ENCODE results near the gene ZNF836.
"Not testable (repeated sequence)": the region's sequence is repeated elsewhere in the genome, so short reads cannot be mapped to it uniquely, and the experiment has no call there.

ZNF836 gene

DNA sequence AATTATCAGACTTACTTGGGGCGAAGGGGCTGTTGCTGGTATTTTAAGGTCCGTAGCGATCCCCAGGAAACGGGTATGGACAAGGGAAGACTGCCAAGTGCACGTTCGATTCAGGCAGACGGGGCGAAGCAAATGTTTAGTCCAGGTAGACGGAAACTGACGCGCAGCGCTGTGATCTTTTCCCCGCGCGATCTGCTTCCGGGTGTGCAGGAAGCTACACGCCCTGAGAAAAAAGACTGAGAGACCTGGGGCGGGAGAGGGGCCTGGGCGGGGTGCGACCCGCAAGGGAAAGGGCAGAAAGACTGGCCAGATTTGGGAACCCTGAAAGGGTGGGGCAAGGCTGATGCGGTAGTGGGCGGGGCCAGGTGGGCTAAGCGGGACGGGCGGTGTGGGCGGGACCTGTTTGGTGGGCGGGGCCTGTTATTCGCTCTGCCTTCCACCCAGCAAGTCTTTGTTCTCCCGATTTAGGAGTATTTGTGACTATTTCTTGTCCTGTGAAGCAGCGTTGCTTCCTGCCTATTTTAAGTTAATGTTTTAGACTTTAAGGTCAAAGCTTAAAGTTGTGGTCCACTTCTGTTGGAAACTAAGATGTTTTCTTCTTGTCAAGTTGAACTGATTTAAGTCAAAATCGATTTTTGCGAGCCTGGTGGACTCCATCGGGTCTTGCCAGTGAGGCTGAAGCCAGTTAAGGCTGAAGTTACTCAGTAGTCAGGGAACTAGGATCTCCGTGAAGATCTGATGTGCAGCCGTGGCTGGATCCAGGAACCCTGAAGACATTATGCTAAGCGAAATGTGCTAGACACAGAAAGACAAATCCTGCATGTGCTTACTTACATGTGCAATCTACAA is at the start of gene ZNF836:
Gene ZNF836, minus strand, starts transcription at position 301 of the 849 bp plus-strand sequence. CDS start 3,549 bp downstream, outside the sequence.
- peak; percentile 79 for DNase-seq (ENCODE audit: low spot score)

DNA sequence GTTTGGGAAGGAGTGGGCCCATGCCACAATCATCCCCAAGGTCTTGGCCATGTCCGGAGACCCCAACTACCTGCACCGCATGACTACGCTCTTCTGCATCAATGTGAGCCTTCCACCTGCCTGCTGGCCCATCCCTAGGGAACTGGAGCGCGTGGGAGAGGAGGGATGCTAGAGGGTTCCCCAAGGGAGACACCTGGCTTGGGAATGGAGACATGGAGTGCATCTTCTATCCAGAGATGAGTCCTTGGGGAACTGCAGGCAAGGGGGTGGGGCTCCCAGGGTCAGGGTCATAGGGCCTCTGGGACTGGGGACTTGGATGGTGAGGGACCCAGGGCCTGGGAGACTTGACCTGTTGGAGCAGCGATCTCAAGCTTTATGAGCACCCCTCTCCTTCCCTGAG is 49.6 kb upstream of the ZNF836 start:
- DNase-seq (ENCODE audit: low spot score), result no peak

DNA sequence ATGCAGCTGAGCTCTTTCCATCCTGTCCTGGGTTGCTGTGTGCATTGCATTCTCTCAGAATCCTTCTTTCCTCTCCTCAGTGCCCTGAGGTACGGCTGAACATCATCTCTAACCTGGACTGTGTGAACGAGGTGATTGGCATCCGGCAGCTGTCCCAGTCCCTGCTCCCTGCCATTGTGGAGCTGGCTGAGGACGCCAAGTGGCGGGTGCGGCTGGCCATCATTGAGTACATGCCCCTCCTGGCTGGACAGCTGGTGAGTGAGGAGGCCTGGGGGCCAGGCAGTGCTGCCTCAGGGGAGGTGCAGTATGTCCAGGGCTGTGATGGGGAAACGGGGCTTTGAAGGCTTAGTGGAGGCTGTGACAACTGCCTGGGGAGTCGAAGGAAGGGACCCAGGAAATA is 48.2 kb upstream of the ZNF836 start:
- no peak for DNase-seq (ENCODE audit: low spot score)

DNA sequence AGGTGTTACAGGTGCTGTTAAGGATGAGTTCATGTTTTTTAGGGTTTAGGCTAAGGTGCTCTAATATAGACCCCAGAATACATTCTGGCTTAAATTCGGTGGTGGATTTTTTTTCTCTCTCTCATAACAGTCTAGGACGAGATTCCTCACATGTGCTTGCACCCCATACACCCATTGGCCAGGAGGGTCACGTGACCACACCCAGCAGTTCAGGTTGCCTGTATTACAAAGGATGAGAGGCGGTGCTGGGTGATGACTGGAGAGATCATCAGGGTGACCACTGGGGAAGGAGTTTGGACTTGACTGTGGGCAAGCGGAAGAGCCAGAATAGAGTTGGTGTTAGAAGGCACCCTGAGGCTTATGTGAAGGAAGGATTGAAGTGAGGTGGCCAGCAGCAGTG is 46.2 kb upstream of the ZNF836 start:
- no peak for DNase-seq (ENCODE audit: low spot score)

DNA sequence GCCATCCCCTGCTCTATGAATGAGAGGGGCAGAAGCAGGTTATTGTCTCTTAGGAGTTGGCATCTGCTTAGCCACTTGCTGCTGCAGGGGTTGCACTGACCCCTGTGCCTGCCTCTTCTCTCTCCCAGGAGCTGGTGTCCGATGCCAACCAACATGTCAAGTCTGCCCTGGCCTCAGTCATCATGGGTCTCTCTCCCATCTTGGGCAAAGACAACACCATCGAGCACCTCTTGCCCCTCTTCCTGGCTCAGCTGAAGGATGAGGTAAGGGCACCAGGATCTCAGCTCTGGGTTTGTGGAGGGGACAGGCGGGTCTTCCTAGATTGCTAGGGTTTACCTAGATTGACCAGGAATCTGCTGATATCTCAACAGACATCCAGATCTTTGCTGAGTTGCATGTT is 45.0 kb upstream of the ZNF836 start:
- DNase-seq (ENCODE audit: low spot score), result no peak

- no peak for DNase-seq (ENCODE audit: low spot score)
Measured at GRCh38 chr19:52214241-52214640, 42.8 kb upstream of the ZNF836 start.

DNA sequence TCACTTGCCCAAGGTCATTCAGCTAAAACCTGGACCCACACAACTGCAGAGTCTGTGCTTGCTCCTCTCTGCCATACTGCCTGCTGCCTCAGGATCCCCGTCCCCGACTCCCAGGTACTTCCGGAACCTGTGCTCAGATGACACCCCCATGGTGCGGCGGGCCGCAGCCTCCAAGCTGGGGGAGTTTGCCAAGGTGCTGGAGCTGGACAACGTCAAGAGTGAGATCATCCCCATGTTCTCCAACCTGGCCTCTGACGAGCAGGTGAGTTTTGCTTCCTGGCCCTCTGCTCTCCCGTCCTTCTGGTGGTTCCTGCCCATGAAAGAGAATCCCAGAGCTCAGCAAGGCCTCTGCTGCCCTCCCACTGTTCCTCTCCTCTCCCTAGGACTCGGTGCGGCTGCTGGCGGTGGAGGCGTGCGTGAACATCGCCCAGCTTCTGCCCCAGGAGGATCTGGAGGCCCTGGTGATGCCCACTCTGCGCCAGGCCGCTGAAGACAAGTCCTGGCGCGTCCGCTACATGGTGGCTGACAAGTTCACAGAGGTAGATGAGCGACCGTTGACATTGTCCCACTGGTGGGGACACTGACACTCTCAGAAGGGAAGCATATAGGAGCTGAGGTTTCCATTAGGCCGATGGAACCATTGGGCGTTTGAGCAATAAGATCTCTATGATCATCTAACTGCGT is 41.3 kb upstream of the ZNF836 start:
- DNase-seq (ENCODE audit: low spot score), result no peak

DNA sequence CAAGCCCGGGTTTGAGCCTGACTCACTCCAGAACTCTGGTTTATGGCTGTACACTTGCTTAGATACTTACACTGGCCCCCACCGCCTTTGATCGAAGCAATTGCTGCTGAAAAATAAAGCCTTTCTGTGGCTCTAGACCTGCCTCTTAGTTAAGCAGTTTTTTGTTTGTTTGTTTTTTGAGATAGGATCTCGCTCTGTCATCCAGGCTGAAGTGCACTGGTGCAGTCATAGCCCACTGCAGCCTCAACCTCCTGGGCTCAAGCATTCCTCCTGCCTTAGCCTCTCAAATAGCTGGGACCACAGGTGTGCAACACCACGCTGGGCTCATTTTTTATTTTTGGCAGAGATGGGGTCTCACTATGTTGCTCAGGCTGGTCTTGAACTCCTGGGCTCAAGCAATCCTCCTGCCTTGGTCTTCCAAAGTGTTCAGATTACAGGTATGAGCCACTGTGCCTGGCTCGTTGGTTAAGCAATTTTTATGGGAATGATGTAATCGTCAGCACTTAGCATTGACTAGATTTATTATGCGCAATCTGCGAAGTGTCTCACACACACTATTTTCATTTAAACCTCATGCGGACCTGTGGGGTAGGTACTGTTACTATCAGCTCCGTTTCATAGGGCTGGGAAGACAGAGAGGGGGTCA is 40.6 kb upstream of the ZNF836 start:
- DNase-seq (ENCODE audit: low spot score), result no peak

GRCh38 chr19:52211203-52211602 is 39.8 kb upstream of the ZNF836 start:
- DNase-seq (ENCODE audit: low spot score), result no peak

GRCh38 chr19:52206481-52206880 is 35.1 kb upstream of the ZNF836 start:
- no peak for DNase-seq (ENCODE audit: low spot score)

- DNase-seq (ENCODE audit: low spot score), result not testable (repeated sequence)
Measured at GRCh38 chr19:52200755-52201391, 29.5 kb upstream of the ZNF836 start.

GRCh38 chr19:52200044-52200443 is 28.6 kb upstream of the ZNF836 start:
- peak; percentile 82 for DNase-seq (ENCODE audit: low spot score)

DNA sequence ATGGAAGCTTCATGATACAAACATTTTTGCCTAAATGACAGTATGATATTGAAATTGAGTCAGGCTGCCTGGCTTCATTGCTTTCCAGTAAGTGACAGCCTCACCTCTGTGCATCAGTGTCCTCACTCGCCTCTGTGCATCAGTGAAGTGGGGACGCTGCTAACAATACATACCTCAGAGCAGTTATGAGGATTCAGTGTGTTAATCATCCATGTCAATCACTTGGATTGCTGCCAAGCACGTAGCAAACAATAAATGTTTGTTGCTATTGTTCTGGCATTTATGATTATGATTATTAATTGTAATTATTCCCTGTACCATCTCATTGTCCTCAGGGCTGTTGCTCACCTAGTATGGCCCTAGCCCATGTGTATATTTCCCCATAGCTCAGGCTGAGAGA is 27.3 kb upstream of the ZNF836 start:
- no peak for DNase-seq (ENCODE audit: low spot score)

DNA sequence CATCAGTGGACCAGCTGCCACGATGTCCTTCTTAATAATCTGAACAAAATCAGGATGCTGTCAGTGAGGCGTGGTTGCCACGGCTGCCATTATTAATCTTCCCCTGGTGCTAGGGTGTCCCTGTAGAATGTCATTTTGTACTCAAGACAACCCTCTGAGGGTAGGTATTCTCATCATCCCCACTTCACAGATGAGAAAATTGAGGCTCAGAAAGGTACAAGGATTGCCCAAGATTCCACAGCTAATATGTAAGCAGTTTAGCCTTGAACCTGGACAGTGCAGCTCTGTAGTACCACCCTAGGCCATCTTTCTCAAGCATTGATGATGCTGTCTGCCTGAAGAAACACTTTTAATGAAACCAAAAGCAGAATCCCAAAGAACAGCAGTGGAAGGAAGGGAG is 26.5 kb upstream of the ZNF836 start:
- no peak for DNase-seq (ENCODE audit: low spot score)

DNA sequence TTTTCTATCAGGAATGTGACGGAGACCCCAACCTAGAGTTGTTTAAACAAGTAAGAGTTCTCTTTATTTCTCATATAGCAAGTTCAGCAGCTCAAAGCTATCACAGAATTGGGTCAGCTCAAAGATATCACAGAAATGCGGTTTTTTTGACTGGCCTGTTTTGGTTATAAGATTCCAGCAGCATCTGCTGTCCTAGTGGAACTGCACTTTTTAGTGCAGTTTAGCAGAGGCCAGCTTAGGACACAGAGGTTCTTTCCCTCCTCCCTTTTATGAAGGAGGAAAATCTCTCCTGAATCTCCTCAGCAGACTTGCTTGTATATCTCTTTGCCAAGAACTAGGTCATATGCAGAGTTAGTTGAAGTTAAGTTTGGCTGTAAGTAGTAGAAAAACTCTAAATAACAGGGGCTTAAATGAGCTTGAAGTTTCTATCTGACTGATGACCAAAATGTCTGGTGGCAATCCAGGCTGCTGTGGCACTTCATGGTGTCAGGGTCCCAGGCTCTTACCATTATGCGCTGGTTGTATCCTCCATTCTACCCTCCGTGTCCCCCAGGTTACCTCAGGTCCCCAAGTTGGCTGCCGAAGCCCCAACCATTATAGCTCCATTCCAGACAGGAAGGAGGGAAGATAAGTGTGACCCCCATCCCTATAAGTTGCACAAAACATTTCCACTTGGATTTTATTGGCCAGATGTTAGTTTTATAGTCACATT is 25.0 kb upstream of the ZNF836 start:
- no peak for DNase-seq (ENCODE audit: low spot score)

- no peak for DNase-seq (ENCODE audit: low spot score)
Measured at GRCh38 chr19:52191951-52192350, 20.5 kb upstream of the ZNF836 start.

- no peak for DNase-seq (ENCODE audit: low spot score)
Measured at GRCh38 chr19:52191389-52191788, 20.0 kb upstream of the ZNF836 start.

DNA sequence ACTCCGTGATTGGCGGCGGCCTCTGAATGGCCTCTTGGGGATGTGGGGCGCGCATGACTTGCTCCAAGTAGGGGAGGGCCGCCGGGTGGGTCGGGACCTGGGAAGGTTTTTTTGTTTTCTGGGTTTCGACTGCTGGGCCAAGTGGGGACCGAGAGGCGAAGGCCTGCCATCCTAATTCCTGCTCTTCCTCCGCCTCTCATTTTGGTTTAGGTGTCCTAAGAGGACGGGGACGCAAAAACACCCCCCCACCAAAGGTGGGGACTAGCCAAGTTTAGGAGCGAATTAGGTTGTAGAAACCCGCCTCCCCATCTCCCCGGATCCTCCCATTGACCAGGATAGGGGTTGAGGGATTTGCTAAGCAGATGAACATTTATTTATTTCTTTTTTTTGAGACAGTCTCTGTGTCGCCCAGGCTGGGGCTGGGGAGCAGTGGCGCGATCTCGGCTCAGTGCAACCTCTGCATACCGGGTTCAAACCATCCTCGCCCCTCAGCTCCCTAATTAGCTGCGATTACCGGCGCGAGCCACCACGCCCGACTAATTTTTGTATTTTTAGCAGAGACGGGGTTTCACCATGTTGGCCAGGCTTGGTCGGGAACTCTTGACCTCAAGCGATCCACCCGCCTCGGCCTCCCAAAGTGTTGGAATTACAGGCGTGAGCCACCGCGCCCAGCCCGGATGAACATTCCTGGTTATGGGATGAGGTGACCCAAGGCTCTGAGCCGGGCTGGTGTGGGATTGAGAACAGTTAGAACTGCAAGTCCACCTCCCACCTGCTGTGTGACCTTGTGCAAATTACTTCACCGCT is 19.3 kb upstream of the ZNF836 start:
- DNase-seq (ENCODE audit: low spot score), result peak; percentile 39

DNA sequence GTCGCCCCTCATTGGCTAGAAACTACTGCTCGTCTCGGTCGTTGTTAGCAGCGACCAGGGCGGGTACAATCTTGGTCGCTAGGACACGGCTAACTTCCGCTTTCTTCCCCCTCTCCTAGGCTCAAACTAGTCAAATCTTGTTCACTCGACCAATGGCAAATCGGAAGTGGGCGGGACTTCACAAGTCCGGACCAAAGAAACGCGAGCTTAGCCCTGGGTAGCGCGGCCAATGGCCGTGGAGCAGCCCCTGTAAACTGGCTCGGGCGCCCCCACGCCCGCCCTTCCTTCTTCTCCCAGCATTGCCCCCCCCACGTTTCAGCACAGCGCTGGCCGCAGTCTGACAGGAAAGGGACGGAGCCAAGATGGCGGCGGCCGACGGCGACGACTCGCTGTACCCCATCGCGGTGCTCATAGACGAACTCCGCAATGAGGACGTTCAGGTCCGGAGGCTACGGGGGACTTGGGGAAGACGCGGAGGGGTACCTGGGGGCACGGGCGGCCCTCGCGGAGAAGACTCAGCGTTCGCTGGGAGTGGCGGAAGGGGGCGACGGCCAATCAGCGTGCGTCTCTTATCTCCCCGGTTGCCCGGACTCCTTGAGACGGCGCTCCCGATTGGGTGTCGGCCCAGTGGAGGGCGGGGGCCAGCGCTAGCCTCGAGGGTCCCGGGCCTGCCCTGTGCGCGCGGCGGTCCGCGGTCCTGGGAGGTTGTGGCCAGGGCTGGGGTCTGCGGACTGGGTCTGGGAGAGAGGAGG is 18.5 kb upstream of the ZNF836 start, which contains the start of gene PPP2R1A:
Gene PPP2R1A, plus strand, starts transcription at position 318 of the 752 bp plus-strand sequence. Its CDS starts 45 bp downstream, at position 363.
- DNase-seq (ENCODE audit: low spot score), result peak; percentile 99

All from hepatic stellate cell (primary cell).